K562 (cell line): Measurements from ENCODE around the gene HSPB1. TPM values are rescaled to one million over a fixed set of nuclear protein-coding genes. Genes with fewer than 3 reads are reported as not detected.

ENCODE experiments used
- CBFA2T2 ChIP-seq: fragments of 450-650 bp; conservative IDR thresholded peaks from 2 replicates; pipeline ENCODE4 v1.6.1; 2017; ENCODE audit warnings: mild to moderate bottlenecking
- CREBBP ChIP-seq: IDR thresholded peaks from one replicate; pipeline ENCODE4 v1.6.1; 2012; ENCODE audit warnings: low read depth, mild to moderate bottlenecking, control low read depth, inconsistent platforms, low read length
- DIDO1 ChIP-seq: fragments of 450-650 bp; IDR thresholded peaks from 2 replicates; pipeline ENCODE4 v1.6.1; 2016; ENCODE audit warnings: low read depth, missing biosample characterization, missing genetic modification characterization
- DPF2 ChIP-seq: fragments of 450-650 bp; IDR thresholded peaks from 2 replicates; pipeline ENCODE4 v1.6.1; 2016
- FOXA3 ChIP-seq, 2 experiments: fragments of 450-650 bp in 1 of 2; sonication (generic) in 1 of 2; formaldehyde crosslinking; IDR thresholded peaks in 1 of 2; conservative IDR thresholded peaks in 1 of 2; 2 replicates each; pipeline versions ENCODE4 v1.4.0 to v1.8.0; 2020 to 2022; ENCODE audit warnings: mild to moderate bottlenecking in 2 of 2, missing genetic modification reagents in 1 of 2
- HDAC2 ChIP-seq: fragments of 450-650 bp; IDR thresholded peaks from 2 replicates; pipeline ENCODE4 v1.6.1; 2016; ENCODE audit warnings: mild to moderate bottlenecking
- KDM2B ChIP-seq: fragments of 250-450 bp; sonication (Bioruptor Pico); IDR thresholded peaks from 2 replicates; pipeline ENCODE4 v1.8.0; 2021; ENCODE audit warnings: mild to moderate bottlenecking, moderate library complexity
- NEUROD1 ChIP-seq: fragments of 150-350 bp; IDR thresholded peaks from 2 replicates; pipeline ENCODE4 v1.6.1; 2014; ENCODE audit warnings: borderline replicate concordance, low read length, low read depth; ENCODE audit not compliant: partially characterized antibody
- NR4A1 ChIP-seq, 2 experiments: fragments of 250-450 bp in 1 of 2; fragments of 450-650 bp in 1 of 2; sonication (Bioruptor Pico) in 1 of 2; IDR thresholded peaks; 2 replicates each; pipeline versions ENCODE4 v1.4.0 to v1.6.1; 2016 to 2020; ENCODE audit warnings: mild to moderate bottlenecking in 2 of 2, missing compliant biosample characterization in 1 of 2, missing genetic modification characterization in 1 of 2, moderate library complexity in 1 of 2
- POLR2H ChIP-seq: IDR thresholded peaks from 2 replicates; pipeline ENCODE4 v1.6.1; 2016; ENCODE audit warnings: missing genetic modification characterization, low read depth, mild to moderate bottlenecking, control low read depth, missing compliant biosample characterization, moderate library complexity
- XRCC3 ChIP-seq: fragments of 450-650 bp; IDR thresholded peaks from 2 replicates; pipeline ENCODE4 v1.6.1; 2017; ENCODE audit warnings: mild to moderate bottlenecking, moderate library complexity
- ZBTB5 ChIP-seq: fragments of 450-650 bp; IDR thresholded peaks from 2 replicates; pipeline ENCODE4 v1.6.1; 2017; ENCODE audit warnings: antibody characterized with exemption
- ZBTB7A ChIP-seq: IDR thresholded peaks from 2 replicates; pipeline ENCODE4 v1.6.1; 2011; ENCODE audit warnings: low read depth, mild to moderate bottlenecking, low read length, moderate library complexity, borderline replicate concordance; ENCODE audit not compliant: control insufficient read depth
- ZNF324 ChIP-seq: fragments of 250-450 bp; sonication (Bioruptor Pico); IDR thresholded peaks from 2 replicates; pipeline ENCODE4 v1.4.0; 2020; ENCODE audit warnings: mild to moderate bottlenecking
- ZNF668 ChIP-seq: fragments of 250-450 bp; sonication (Bioruptor Pico); IDR thresholded peaks from 2 replicates; pipeline ENCODE4 v1.8.0; 2022; ENCODE audit warnings: mild to moderate bottlenecking, inconsistent platforms
- polyA plus RNA-seq, 8 experiments: library from polyadenylated mRNA; depleted of rRNA in 4 of 8; stranded (reverse) in 5 of 8; unstranded in 3 of 8; fragments of >200 nt; fragmentation: Nextera tagmentation in 2 of 8; fragmentation: Illumina TruSeq in 1 of 8; extraction: Ambion mirVana in 2 of 8; extraction: Trizol in 1 of 8; gene quantifications; 2 replicates each; pipeline versions ENCODE4 v1.2.1 to v1.2.3, GENCODE V29; 2011 to 2014; ENCODE audit warnings: inconsistent platforms in 1 of 8, missing spikeins in 1 of 8
- total RNA-seq, 7 experiments: library from RNA; depleted of rRNA in 6 of 7; stranded (reverse); fragments of >200 nt in 6 of 7; fragmentation: Illumina TruSeq in 2 of 7; extraction: Trizol in 2 of 7; gene quantifications; 2 replicates each; pipeline versions ENCODE4 v1.2.1 to v1.2.3, GENCODE V29; 2011 to 2021; ENCODE audit warnings: low replicate concordance in 1 of 7
- TF ChIP-seq, protein P1 (sequence below): fragments of 450-650 bp; IDR thresholded peaks from 2 replicates; pipeline ENCODE4 v1.6.1; 2017; ENCODE audit warnings: mild to moderate bottlenecking, moderate library complexity
- TF ChIP-seq, protein P2 (sequence below): fragments of 450-650 bp; IDR thresholded peaks from 2 replicates; pipeline ENCODE4 v1.6.1; 2014; ENCODE audit warnings: low read depth, mild to moderate bottlenecking, moderate library complexity, borderline replicate concordance
- TF ChIP-seq, protein P3 (sequence below): sonication (generic); IDR thresholded peaks from 2 replicates; pipeline ENCODE4 v1.6.1; 2016

Gene HSPB1
- total and polyA plus RNA-seq, 9 of the 15 experiments (the other 6 are each of a cell fraction or from before 2014, with no cell fraction given): 27.1 to 522 (median 138) TPM

DNA sequence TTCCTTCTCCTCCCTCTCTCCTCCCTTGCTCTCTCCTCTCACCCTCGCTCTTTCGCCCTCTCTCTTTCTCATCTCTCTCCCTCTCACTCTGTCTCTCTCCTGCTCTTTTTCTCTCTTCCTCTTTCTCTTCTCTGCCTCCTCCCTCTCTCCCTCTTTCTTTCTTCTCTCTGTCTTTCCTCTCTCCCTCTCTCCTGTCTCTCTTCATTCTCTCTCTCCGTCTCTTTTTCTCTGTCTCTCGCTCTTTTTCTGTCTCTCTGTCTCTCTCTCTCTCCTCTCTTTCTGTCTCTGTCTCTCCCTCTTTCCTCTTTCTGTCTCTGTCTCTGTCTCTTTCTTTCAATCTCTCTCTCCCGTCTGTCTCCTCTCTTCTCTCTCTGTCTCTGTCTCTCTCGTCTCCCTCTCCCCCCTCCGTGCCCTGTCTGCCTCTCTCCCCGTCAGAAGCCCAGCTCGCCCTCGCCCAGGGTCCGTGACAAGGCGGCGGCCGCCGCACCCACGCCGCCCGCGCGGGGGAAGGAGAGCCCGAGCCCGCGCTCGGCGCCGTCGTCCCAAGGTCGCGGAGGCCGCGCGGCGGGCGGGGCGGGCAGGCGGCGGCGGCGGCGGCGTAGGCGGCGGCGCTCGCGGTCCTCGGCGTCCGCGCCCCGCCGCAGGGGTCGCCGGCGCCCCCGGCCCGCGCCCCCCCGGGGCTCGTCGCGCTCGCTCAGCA lies 21.3 kb upstream of the HSPB1 start (continued):
- TF ChIP-seq FOXA3 (CRISPR knock-in tag; conservative IDR thresholded peaks at IDR 0.05 in 1 of 2, IDR thresholded peaks at IDR 0.05 in 1 of 2): no peak
- peak; percentile 76 for TF ChIP-seq DPF2
- TF ChIP-seq ZBTB5: 0 out of 2 replicates have a peak, but pooled peaks have one; percentile 58
- TF ChIP-seq DIDO1 (tag): no peak
- TF ChIP-seq XRCC3: no peak
- TF ChIP-seq CREBBP: no peak
- TF ChIP-seq ZBTB7A: peak; percentile 84; the same call in 1 of the 2 replicates
- TF ChIP-seq NEUROD1: no peak
- TF ChIP-seq NR4A1 (CRISPR knock-in tag; IDR thresholded peaks at IDR 0.05): no peak
- no peak for TF ChIP-seq NR4A1 (tag; IDR thresholded peaks at IDR 0.05)
- TF ChIP-seq, protein P1, sequence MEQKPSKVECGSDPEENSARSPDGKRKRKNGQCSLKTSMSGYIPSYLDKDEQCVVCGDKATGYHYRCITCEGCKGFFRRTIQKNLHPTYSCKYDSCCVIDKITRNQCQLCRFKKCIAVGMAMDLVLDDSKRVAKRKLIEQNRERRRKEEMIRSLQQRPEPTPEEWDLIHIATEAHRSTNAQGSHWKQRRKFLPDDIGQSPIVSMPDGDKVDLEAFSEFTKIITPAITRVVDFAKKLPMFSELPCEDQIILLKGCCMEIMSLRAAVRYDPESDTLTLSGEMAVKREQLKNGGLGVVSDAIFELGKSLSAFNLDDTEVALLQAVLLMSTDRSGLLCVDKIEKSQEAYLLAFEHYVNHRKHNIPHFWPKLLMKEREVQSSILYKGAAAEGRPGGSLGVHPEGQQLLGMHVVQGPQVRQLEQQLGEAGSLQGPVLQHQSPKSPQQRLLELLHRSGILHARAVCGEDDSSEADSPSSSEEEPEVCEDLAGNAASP: no peak
- no peak for TF ChIP-seq ZNF668 (CRISPR knock-in tag)
- no peak for TF ChIP-seq POLR2H (tag)
- TF ChIP-seq, protein P2, sequence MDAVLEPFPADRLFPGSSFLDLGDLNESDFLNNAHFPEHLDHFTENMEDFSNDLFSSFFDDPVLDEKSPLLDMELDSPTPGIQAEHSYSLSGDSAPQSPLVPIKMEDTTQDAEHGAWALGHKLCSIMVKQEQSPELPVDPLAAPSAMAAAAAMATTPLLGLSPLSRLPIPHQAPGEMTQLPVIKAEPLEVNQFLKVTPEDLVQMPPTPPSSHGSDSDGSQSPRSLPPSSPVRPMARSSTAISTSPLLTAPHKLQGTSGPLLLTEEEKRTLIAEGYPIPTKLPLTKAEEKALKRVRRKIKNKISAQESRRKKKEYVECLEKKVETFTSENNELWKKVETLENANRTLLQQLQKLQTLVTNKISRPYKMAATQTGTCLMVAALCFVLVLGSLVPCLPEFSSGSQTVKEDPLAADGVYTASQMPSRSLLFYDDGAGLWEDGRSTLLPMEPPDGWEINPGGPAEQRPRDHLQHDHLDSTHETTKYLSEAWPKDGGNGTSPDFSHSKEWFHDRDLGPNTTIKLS: no peak
- peak; percentile 55; the same call in 1 of the 2 replicates for TF ChIP-seq HDAC2
- no peak for TF ChIP-seq CBFA2T2
- TF ChIP-seq ZNF324: no peak
- peak; percentile 57; the same call in 1 of the 2 replicates for TF ChIP-seq KDM2B
- TF ChIP-seq, protein P3, sequence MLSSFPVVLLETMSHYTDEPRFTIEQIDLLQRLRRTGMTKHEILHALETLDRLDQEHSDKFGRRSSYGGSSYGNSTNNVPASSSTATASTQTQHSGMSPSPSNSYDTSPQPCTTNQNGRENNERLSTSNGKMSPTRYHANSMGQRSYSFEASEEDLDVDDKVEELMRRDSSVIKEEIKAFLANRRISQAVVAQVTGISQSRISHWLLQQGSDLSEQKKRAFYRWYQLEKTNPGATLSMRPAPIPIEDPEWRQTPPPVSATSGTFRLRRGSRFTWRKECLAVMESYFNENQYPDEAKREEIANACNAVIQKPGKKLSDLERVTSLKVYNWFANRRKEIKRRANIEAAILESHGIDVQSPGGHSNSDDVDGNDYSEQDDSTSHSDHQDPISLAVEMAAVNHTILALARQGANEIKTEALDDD: no peak
